HG03565 (cell line): Measurements from ENCODE around the gene RNF149.
"Not testable (repeated sequence)": the region's sequence is repeated elsewhere in the genome, so short reads cannot be mapped to it uniquely, and the experiment has no call there.

Experiments used
- ATAC-seq: cut with Tn5 transposase; IDR thresholded peaks from one replicate; pipeline ENCODE4 v1.9.1; 2021; ENCODE audit warnings: mild to moderate bottlenecking, moderate library complexity; ENCODE audit not compliant: unreplicated experiment

Gene RNF149

DNA sequence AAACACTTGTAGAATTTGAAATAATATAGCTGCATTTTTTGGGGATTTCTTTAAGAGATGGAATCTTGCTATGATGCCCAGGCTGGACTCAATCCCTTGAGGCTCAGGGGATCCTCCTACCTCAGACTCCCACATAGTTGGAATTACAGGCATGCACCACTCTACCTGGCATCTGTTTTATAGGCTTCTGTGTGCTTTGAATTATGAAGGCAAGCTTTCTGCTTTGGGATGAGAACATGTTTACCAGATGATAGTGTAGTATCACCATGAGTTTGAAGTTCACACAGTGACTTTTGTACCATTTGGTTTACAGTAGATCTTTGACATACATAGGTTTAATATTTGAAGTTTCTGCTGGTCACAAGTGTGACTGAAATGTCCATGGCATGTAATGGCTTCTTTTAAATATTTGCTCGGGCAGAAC is 45.1 kb downstream of the RNF149 start:
- no peak for ATAC-seq

DNA sequence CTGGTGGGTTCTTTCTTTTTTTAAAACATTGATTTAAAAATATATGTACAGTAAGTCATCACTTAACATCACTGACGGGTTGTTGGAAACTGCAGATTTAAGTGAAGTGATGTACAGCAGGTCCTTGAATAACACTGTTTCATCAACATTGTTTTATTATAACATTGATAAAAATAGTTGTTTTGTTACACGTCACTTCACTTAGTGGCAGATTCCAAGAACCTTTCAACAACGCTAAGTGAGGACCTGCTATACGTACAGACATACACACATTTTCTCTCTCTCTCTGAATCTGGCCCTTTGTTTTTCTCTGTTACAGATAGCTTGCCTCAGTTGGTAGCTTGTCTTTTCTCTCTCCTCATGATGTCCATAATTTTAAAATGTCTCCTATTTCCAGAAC is 46.4 kb downstream of the RNF149 start:
- ATAC-seq: no peak

GRCh38 chr2:101258804-101259203 is 49.7 kb downstream of the RNF149 start:
- no peak for ATAC-seq

DNA sequence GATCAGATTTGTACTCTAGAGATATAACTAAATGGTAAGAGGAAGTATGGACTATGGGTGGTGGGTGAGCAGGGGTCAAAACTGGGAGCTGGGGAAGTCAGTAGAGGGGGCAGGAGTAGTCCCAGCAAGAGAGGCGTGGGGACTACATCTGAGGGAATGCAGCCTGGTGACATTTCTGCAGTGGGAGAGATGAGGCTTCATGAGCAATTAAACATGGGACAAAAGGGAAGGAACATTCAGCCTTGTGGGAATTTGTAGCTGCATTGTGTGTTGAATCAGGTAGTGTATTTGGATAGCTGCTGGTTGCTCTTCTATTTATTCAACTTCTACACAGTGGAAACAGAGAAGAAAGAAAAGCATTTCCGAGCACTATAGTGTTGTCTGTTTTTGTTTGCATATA is 52.2 kb downstream of the RNF149 start:
- ATAC-seq: no peak

DNA sequence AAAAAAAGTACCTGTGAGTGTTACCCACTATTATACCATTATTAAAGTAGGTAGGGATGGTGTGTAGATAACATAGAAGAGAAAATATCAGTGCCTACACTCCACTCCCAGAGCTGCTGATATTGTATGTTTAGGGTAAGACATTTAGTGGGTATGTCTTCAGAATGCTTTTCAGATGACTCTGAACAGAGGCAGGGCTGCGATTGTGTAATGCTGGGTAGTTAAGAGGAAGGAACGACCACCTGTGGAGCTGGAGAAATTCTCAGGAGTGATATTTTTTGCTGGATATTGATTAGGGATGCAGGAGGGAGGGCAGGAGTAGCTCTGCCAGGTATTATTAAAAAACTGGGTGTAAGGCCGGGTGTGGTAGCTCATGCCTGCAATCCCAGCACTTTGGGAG is 53.0 kb downstream of the RNF149 start:
- no peak for ATAC-seq

GRCh38 chr2:101253703-101254450 is 54.6 kb downstream of the RNF149 start:
- no peak for ATAC-seq

DNA sequence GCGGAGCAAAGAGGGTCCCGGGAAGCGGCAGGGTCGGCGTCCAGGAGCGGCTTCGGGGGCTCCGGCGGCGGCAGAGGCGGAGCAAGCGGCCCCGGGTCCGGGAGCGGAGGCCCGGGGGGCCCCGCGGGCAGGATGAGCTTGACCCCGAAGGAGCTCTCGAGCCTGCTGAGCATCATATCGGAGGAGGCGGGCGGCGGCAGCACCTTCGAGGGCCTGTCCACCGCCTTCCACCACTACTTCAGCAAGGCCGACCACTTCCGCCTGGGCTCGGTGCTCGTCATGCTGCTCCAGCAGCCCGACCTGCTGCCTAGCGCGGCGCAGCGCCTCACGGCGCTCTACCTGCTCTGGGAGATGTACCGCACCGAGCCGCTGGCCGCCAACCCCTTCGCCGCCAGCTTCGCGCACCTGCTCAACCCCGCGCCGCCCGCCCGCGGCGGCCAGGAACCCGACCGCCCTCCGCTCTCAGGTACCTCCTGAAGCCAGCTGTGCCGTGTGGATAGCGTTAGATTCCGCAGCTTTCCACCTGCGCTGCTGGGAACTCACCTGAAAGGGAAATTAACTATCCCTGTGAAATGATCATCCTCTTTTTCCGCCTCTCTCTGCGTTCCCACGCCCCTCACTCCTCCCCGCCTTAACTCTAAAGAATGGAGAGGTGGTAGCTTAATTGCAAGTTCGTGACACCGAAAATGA is 55.3 kb downstream of the RNF149 start:
- ATAC-seq: peak; percentile 32

DNA sequence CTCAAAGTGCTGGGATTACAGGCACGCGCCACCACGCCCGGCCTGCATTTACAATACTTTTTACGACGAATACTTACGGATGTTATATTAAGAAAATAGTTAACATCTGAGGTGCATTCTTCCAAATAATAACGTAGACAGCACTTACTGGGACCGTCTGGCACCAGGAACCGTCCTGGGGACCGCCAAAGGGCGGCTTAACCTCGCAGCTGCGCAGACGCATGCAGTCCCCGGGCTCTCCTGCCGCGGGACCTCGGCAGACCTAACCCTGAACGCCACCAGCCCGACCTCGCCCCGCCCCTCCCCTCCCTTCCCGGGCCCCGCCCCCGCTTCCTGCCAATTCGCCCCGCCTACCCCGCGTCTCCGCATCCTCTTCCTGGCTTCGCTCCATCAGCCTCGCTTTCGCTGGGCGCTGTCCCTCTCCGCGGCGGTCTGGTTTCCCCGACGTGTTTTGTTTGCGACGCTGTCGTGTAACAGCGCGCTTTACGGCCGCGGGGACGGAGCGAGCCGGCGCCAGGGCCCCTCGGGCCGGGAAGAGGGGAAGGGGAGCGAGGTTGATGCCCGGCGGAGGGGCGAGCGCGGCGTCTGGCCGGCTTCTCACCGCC is 56.0 kb downstream of the RNF149 start, which contains the start of gene CNOT11:
TSS of gene CNOT11 (plus strand) at position 479 of the 605 bp plus-strand sequence. CDS start at position 558, 79 bp downstream.
- ATAC-seq: peak; percentile 72

DNA sequence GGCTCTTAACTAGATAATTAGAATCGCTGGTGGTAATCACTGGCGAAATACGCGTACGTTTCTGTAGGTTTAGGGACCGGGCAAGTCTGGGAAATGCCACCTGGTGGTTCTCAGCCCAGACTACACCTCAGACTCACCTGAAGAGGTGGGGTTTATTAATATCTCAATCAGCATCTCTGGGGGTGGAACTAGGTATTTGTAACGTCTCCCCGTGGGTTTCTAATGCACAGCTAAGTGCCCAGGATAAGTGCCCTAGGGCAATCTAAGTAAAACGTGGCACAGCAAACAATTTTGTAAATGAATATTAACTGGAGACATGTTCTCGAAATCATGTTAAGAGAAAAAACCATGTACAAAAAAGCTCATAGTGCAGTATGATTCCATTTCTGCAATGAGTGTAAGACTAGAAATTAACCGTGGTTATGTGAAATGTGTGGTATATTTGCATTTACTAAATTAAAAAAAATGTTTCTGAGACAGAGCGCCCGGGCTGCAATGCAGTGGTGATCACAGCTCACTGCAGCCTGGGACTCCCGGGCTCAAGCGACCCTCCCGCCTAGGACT is 56.6 kb downstream of the RNF149 start:
- ATAC-seq: peak; percentile 31

- ATAC-seq: not testable (repeated sequence)
These were observed 57.2 kb downstream of the RNF149 start for GRCh38 chr2:101251246-101251781.

GRCh38 chr2:101249826-101250225 is 58.7 kb downstream of the RNF149 start:
- no peak for ATAC-seq

DNA sequence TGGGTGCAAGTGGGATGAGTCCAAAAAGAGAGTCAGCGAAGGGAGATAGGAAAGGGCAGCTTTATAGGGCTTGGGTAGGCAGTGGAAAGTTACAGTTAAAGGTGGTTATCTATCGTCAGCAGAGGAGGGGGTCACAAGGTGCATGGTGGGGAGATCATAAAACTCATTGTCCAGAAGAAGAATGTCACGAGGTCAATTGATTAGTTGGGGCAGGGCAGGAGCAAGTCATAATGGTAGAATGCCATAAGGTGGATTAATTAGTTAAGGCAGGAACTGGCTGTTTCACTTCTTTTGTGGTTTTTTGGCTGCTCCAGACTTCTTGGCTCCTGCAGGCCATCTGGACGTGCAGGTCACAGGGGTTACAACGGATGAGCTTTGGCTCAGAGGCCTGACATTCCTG is 59.7 kb downstream of the RNF149 start:
- not testable (repeated sequence) for ATAC-seq

DNA sequence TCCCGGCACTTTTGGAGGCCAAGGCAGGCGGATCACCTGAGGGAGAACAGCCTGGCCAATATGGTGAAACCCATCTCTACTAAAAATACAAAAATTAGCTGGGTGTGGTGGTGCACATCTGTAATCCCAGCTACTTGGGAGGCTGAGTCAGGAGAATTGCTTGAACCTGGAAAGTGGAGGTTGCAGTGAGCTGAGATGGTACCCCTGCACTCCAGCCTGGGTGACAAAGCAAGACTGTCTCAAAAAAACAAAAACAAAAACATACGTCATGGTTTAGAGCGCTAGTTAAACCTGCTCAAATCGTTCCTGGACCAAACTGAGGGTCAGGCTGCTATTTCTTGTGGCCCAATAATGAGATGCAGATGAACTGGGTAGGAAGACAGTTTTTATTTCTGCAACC is 63.0 kb downstream of the RNF149 start:
- ATAC-seq: not testable (repeated sequence)

DNA sequence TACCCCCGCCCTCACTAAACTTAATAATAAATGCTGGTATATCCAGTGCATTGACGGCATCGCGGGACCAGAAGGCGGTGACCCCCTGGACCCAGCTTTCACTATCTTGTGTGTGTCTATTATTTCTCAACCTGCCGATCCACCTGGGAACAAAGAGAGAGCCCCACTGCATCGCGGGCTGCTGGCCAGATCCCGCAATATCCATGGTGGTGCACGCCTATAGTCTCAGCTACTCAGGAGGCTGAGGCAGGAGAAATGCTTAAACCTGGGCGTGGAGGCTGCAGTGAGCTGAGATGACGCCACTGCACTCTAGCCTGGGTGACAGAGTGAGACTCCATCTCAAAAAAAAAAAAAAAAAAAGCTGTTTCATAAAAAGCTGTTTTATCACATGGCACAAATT is 63.6 kb downstream of the RNF149 start:
- not testable (repeated sequence) for ATAC-seq

- ATAC-seq: not testable (repeated sequence)
These were observed 64.1 kb downstream of the RNF149 start for GRCh38 chr2:101244373-101244772.

GRCh38 chr2:101241158-101241557 is 67.3 kb downstream of the RNF149 start:
- ATAC-seq: no peak

GRCh38 chr2:101240694-101241093 is 67.8 kb downstream of the RNF149 start:
- ATAC-seq: not testable (repeated sequence)

GRCh38 chr2:101239760-101240118 is 68.8 kb downstream of the RNF149 start:
- ATAC-seq: not testable (repeated sequence)

DNA sequence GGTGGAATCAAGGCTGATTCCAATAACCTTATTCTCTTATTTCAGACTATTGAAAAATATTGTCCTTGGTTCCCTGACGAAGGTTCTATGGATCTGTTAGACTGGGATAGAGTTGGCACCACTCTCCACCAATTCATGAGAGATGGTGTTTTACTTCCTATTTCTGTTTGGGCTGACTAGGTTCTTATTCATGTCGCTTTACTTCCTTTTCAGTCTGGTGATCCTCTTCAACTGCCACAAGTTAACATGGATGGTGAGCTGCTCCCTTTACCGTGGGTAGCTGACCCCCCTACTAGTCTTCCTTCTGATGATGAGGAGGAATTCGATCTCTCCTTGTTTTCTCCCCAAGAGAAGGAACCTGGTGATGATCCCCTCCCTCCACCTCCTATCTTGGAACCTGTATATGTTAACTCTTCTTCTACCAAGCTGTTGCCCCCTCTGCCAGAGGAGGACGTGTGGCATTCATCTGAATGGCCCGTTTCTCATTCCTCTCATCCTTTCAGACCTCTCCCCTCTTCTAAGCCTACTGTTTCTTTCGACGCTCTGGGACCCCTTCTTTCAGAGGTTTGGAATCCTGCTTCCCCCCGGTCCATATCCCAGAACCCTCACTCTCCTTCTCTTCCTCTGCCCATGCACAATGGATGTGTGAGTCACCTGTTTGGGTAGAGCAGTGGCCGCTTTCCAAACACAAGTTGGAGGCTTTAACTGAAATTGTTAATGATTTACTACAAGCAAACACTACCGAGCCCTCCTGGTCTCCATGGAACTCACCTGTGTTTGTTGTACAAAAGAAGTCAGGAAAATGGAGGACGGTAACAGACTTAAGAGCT is 69.4 kb downstream of the RNF149 start:
- ATAC-seq: no peak

DNA sequence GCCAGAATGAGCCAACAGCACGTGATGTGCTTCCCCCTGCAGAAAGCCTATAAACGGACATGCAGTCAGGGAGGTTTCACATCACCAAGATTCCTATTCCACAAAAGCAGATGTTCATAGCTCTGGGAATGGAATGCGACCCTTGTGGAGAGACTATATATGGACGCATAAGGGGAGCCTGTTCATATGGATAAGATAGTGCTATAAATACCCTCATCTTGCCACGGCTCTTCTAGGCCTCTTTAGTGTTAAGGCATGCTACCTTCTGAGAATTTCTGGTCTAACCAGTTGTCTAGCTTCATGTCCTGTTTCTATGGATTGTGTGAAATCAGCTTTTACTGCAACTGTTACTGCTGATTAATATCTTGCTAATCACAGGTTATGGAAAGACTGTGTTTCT is 70.6 kb downstream of the RNF149 start:
- ATAC-seq: not testable (repeated sequence)
